Endothelial cell of umbilical vein (primary cell): ENCODE data around the gene NCK1.

Experiments used
- CTCF ChIP-seq, 2 donors: IDR thresholded peaks; 1 replicate in 1 of 2; 2 replicates in 1 of 2; pipeline ENCODE4 v1.5.1; 2011; ENCODE audit warnings: low read length in 2 of 2, mild to moderate bottlenecking in 2 of 2, moderate library complexity in 2 of 2, control low read depth in 1 of 2, inconsistent platforms in 1 of 2, low read depth in 1 of 2; ENCODE audit not compliant: insufficient read depth in 1 of 2; ENCODE audit errors: extremely low read depth in 1 of 2
- MYC ChIP-seq: IDR thresholded peaks from one replicate; pipeline ENCODE4 v1.6.1; 2011; ENCODE audit warnings: mild to moderate bottlenecking, low read depth, low read length
- POLR2A ChIP-seq: IDR thresholded peaks from 2 replicates; pipeline ENCODE4 v1.6.1; 2012; ENCODE audit warnings: low read depth, mild to moderate bottlenecking, control low read depth, low read length

DNA sequence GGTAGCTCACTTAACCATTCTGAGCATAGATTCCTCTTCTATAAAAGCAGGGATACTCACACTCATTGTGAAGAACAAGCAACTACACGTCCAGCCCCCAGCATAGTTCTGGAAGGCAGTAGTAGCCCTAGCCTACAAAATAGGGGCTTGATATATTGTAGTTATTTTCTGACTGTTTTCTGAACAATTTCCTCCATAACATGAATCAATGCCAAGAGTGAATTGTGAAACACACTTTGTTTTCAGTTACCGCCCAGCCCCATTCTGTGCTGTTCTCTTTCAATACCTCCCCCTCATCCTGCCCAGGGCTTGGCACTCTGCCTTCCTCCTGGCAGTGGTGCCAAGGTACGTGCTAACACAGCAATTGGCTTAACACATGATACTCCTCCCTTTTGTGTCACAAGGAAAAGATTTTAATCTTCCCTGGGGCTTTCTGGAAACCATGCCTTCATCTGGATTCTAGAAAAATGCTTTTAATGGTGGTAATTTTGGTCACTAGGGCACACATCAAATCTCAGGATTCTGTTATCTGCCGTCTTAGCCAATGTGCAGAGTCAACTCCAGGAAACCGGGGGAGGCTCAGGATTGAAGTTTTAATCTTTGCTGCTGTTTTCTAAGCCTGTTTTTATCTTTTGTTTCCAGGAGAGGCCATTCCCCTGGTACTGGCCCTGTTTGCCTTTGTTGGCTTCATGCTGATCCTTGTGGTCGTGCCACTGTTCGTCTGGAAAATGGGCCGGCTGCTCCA, 132.9 kb downstream of the NCK1 start:
- TF ChIP-seq CTCF (IDR thresholded peaks at IDR 0.05; ENCODE audit: extremely low read depth in 1 of 2, insufficient read depth in 1 of 2, low read depth in 1 of 2, low read length in 2 of 2) (no peak), POLR2A (no peak), MYC (no peak)
